ENCODE results near the gene CNNM1.

CNNM1 gene

DNA sequence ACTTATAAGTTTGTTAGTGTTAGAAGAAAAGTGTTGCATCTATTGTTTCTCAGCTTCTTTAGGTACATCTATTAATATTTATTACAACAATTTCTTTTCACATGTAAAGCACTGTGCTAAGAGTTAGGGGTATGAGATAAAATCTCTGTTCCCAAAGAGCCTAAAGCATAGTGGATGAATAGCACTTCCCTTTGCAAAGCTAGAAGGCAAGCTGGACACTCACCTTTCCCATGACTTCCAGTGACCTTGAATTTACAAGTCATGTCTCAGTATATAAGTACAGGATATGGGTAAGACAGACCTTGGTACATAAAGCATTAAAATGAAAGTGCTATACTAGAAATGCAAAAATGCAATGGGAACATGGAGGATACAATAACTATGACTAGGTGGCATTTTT lies 8.7 kb downstream of the CNNM1 start:
- no peak for DNase-seq

DNA sequence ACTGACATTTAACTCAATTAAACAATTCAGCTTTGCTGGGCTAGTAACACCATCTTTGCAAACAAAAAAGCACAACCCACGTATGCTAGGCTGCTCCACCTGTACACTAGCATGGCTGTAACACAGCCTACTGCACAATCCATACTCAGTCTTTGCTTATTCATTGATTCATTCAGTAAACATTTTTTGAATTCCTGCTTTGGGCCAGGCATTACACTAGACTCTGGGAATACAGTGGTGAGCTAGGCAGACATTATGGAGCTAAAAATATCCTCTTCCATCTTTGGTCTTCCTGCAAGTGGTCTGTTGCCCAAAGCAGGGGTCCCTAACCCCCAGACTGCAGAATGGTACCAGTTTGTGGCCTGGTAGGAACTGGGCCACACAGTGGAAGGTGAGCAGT lies 9.9 kb downstream of the CNNM1 start:
- peak; percentile 62 for DNase-seq

GRCh38 chr10:99339563-99340047 lies 10.4 kb downstream of the CNNM1 start:
- DNase-seq, result no peak

DNA sequence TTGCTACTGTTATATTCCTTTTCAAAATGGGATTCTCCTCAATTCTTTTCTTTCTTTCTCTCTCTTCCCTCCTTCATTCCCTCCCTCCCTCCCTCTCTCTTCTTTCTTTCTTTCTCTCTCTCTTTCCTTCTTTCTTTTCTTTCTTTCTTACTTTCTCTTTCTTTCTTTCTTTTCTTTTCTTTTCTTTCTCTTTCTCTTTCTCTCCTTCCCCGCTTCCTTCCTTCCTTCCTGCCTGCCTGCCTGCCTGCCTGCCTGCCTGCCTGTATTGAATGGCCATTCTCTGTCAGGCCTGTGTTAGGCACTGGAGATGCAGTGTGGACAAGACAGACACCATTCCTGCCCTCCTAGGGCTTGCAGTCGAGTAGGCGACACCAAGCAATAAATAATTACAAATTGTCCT lies 11.5 kb downstream of the CNNM1 start:
- DNase-seq, result no peak

- no peak for DNase-seq
Observed at GRCh38 chr10:99341248-99341647, 12.1 kb downstream of the CNNM1 start.

DNA sequence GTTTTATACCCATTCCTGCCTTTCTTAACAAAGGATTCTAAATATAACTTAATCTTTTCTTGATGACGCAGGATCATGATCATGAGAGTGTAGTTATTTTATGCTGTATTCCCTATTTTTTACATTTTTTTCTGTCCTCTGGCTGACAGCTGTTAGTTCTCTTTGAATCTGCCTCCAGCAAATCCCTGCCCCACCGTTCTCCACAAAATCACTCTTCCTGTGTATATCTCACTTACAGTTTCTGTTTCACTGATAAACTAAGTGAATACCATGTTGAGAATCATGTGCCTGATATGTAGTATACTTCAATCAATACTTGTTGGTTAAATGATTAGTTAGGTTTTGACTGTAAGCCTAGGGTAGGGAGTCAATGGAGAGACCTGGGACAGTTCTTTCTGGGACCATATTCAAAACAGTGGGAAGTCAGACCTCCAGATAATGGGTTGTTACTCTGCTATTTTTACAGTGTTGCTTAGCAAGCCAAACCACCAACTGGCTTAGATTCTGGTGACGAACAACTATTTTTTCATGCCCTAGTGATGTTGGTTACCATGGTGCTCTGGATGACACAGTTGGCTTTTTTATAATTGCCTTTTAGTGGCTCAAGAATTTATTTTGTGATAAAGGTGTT lies 12.8 kb downstream of the CNNM1 start:
- peak; percentile 46 for DNase-seq

DNA sequence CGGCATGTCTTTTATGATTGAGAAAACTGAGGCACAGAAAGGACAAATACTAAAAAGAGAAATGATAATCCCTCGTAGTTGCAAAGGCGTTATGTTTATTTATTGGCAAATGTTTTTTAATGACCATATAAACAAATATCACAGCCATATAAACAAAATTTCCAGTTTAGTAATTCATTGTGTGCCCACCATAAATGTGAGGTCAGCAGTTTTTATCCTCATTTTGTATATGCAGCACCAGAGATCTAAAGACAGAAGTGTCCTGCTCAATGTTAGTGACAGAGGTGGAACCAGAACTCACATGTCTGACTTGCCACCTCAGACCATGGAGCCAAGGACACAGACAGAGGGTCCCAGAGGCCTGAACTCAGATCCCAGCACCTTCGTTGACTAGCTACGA lies 14.1 kb downstream of the CNNM1 start:
- DNase-seq, result no peak

GRCh38 chr10:99344715-99345114 lies 15.6 kb downstream of the CNNM1 start:
- no peak for DNase-seq

- DNase-seq, result peak; percentile 40
Observed at GRCh38 chr10:99345350-99345749, 16.2 kb downstream of the CNNM1 start.

- DNase-seq, result peak; percentile 66
Observed at GRCh38 chr10:99346247-99346646, 17.1 kb downstream of the CNNM1 start.

DNA sequence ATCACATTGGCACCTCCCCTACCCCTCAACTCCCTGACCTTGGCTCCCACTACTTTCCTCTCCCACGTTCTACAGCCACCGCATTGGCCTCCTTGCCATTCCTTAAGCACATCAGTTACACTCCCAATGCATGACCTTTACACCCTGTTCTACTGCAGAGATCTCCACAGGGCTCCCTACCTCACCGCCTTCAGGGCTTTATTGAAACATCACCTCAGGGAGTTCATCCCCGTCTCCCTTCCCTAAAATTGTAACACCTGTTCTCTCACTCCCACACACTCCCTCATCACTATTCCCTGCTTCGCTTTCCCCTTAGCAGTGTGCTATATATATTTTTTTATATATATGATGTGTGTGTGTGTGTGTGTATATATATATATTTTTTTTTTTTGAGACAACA lies 18.5 kb downstream of the CNNM1 start:
- DNase-seq, result no peak

DNA sequence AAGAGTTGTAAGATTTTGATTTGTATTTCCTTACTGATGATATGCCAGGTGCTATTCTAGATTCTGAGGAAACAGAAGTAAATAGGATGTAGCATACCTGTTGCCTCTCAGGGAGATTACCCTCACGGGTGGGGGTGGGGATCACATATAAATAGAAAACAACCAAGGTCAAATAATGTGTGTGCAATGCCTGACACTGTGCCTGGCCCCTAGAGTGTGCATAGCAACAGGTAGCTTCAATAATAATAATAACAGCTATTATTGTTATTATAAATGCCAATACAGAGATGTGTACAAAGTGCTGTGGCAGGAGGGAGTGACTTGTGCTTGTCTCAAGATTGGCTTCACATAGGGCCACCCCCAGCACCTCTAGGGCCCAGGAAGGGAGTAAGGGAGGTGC lies 24.0 kb downstream of the CNNM1 start:
- DNase-seq, result no peak

- no peak for DNase-seq
Observed at GRCh38 chr10:99357691-99358090, 28.5 kb downstream of the CNNM1 start.

DNA sequence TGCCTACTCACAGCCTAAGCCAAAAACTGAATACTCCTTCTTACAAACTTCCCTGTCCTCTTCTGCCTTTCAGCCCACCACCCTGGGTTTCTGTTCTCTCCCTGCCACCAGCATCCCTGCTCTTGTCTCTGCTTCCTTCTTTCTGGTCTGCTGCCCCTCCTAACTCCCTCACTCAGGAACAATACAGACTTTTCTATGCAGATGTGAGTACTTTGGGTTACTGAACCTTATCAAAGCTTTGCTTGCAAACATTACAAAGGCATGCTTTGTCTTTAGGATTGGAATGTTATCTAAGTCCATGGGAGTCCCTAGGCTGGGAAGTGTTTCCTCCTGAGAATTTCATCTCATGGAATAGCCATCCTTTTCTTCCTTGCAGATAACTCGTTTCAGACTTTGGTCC lies 28.9 kb downstream of the CNNM1 start:
- DNase-seq, result no peak

GRCh38 chr10:99360934-99361333 lies 31.8 kb downstream of the CNNM1 start:
- DNase-seq, result no peak

GRCh38 chr10:99364125-99364524 lies 35.0 kb downstream of the CNNM1 start:
- DNase-seq, result peak; percentile 60

DNA sequence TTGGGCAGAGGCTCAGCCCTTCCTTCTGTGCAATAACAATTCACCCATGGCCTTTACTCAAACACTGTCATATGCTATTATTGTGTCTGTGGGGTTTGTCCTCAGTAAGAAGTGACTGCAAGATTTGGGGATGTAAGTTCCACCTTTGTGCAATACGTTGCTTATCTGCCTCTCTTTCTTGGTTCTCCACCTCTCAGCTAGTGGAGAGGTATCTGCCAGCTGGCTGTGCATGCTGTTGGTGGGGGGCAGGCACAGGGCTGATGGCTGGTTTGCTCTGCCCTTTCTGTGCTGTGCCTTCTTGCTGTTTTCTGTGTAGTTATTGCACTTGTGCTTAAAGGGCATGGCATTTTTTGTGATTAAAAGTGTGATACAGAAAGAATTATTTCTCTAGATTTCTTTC lies 36.2 kb downstream of the CNNM1 start:
- no peak for DNase-seq

- no peak for DNase-seq
Observed at GRCh38 chr10:99365736-99366135, 36.6 kb downstream of the CNNM1 start.

- no peak for DNase-seq
Observed at GRCh38 chr10:99366666-99367065, 37.5 kb downstream of the CNNM1 start.

- DNase-seq, result peak; percentile 69
Observed at GRCh38 chr10:99368646-99369045, 39.5 kb downstream of the CNNM1 start.

DNA sequence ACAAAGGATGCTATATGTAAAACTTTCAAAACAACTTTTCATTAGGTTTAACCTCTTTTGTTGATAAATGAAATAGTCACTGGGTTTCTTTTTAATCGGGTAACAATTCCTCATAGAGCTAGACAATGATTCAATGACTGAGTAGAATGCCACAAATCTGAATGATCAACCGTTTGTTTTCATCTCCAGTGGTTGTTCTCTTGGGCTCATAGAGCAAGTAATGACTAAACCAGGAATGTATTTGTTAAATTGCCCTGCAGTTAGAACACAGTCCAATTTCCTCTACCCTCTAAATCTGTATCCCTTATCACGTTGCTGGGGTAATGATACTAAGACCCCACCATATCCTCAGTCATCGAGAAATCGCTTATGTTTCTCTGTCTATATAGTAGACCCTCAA lies 40.0 kb downstream of the CNNM1 start:
- DNase-seq, result peak; percentile 59

DNA sequence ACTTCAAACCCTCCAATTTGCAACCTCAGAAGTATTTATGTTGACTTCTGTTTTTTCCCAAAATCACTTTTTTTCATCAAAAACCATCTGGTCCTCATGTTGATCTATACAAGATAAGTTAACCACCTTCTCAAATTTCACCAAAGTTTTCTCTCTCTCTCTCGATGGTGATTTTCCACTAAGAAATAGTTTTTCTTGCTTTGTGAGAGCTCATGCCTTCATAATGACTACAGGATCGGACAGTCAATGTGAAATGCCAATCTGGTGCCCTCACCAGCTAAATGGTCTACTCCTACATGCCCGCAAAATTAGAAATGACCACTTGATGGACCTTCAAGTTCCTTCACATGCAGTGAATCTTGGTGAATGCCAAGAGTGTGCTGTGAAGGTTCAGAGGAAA lies 40.4 kb downstream of the CNNM1 start:
- peak; percentile 55 for DNase-seq

GRCh38 chr10:99370993-99371392 lies 41.8 kb downstream of the CNNM1 start:
- DNase-seq, result peak; percentile 28

DNA sequence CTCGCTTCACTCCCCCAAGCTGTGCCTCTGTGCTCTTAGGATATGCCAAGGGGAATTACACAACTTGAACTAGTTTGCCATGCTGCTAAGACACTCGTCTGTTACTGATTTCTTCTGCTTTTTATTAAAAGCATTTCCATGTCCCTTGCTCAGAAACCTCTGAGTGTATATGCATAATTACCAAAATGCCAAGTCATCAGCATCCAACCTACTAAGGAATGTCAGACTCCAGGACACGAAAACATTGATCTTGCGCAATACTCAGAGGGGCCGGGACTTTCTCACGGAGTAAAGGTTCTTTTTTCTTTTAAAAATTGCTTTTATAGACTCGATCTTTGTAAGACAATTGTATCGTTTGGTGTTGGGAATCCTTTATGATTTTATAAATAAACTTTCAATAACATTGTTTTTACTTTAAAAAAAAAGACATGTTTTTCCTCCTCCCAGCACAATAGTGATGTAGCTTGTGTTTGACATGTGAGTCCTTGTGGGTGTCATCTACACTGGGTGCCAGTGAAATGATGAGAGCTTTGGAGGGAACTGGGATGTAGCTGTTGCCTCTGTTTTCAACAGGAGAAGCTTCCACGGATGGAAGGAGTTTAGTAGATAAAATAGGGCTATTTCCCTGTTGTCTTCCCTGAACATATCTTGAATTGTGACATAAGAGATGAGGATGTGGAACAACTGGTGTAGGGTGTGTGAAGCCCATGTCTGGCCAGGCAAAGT lies 43.6 kb downstream of the CNNM1 start:
- DNase-seq, result peak; percentile 80

All from fibroblast of skin of back (primary cell).